NCI-H82 treated with DMSO at 0.1 percent for 48 hours (cell line): Measurements from ENCODE around the gene STRC.
"Not testable (repeated sequence)": the region's sequence is repeated elsewhere in the genome, so short reads cannot be mapped to it uniquely, and the experiment has no call there.

Experiments
- DNase-seq: peaks from one replicate; lab custom pipeline; 2025; ENCODE audit not compliant: unreplicated experiment; lab: John Stamatoyannopoulos, UW

The STRC gene

DNA sequence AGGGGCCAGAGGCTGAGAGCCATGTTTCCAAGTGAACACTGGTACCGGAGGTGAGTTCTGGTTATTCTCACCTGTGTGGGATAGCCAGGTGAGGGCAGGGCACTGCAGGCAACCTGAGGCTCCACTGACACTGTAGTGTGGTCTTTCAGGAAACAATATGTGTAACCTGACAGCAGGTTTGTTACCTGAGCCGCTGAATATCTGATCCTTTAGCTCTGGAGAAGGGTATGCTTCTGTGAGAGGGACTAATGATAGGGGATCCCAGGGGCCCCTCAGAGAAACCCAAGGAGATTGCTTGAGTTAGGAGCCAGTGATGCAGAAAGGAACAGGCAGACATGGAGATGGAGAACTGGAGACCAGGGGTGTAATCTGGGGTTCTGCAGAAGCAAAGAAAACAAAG, at the start of gene STRC:
TSS of gene STRC (minus strand) at position 101 of the 400 bp plus-strand sequence. CDS start at position 23, 78 bp downstream.
- DNase-seq: not testable (repeated sequence)

DNA sequence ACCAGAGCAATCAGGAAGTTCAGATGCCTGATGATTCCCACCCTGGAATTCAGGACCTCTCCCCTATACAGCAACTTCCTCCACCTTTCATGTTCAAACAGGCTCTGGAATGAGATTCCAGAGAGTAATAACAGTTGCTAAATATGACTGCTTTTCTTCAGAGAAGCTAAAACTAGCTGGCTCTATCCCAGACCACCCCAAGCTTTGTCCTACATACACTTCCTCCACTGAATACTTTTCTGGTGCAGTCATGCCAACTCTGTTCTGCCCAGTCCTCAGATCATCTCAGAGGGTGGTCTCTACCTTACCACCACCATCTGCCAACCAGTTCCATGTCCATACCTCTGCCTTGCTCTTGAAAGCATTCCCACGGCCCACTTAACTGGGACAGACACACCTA, 47.6 kb upstream of the STRC start:
- DNase-seq: not testable (repeated sequence)

DNA sequence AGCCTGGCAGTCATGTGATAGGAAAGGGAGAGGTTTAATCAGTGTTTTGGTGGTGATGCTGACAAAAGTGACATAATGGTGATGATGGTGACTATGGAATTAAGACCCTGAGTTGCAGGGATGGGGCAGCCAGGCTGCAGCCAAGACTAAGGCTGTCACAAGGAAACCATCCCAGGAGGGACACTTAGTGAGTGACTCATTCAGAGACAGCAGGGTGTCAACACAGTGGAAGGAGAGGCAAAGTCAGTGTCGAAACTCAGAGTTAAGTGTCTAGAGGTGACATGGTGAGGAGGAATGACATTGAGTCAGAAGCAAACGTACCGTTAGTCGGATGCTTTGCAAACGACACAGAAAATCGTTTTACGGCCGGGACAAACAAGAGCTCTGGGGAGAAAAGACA, 44.7 kb upstream of the STRC start:
- DNase-seq: not testable (repeated sequence)

DNA sequence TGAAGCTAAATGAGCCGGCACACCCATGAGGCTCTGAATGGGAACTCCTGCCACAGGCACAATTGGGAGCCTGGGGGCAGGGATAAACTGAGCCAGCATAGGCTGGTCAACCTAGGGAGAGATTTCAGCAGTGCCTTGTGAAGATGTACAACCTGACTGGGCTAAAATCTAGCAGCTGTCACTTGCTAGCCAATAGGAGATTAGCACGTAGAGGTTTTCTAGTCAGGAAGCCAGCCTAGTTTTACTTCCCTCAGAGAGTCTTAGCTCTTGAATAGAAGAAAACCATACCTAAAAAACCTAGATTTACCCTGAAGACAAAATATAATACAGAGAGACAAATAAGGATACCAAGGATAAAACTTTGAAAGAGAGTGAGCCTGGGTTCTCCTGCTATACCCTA, 43.7 kb upstream of the STRC start:
- not testable (repeated sequence) for DNase-seq

DNA sequence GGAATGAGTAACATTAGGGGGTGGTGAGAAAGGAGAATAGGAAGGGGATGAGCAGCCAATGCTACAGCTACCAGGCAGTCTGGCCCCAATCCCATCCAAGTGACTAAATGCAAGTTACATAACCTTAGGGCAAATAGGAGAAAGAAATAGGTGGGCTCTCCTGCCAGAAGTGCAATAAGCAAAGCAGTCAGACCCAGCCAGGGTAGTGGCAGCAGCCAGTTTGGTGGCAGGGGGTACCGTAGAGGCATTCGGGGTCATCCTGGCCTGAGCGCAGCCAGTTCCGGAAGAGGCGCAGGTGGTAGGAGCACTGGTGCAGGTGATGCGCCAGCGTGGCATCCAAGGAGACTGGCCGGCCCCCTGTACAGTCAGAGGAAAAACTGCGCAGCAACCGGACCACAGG, 41.1 kb upstream of the STRC start:
- DNase-seq: not testable (repeated sequence)

DNA sequence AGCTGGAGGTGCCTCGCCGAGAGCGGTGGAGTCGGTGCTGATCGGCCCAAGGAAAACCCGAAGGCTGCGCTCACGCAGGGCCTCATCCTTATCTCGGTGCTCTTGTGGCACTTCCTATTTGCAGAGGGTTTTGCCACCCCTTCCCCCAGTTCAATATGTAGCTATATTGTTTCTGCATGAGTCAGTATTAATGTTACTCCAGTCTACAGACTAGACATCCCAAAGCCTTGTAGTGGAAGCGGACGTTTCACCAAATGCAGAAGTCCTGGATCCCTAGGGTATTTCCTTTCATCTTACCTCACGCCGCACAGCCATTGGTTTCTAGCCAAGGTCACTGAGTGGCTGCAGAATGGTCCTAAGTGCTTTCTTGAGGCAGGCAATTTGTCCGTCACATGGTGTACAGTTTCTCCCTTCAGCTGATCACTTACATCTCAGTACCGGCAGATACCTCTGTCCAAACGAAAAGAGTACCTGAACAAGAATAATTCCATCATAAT, 30.9 kb upstream of the STRC start:
- DNase-seq: not testable (repeated sequence)

DNA sequence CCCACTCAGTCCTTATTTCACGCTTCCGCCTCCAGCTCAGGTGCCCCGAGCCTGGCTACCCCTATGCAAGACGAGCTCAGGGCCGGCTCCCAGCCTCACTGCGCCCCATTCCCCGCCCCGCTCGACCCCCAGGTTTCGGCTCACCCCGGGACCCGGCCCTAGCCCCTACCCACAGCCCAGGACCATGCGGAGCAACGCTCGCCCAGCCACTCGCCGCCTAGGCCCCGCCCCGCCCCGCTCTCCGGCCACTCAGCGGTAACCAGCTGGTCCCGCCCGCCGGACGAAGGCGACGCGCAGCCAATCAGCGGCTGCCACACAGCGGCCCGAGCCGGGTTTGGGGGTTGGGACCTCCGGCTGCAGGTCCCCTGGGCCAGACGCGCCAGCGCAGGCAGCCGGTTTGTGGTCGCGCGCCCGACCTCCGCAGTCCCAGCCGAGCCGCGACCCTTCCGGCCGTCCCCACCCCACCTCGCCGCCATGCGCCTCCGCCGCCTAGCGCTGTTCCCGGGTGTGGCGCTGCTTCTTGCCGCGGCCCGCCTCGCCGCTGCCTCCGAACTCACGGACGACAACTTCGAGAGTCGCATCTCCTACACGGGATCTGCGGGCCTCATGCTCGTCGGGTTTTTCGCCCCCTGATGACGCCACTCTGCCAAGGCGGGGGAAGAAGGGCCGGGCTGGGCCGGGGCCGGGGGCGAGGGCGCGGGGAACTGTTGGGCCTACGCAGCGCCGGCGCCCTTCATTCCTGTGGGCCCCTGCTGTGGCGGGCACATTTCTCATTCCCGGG, 30.2 kb upstream of the STRC start, which contains the start of gene CATSPER2:
TSS of gene CATSPER2 (minus strand) at position 196 of the 781 bp plus-strand sequence. CDS start 783 bp downstream, outside the sequence.
- DNase-seq: no peak

DNA sequence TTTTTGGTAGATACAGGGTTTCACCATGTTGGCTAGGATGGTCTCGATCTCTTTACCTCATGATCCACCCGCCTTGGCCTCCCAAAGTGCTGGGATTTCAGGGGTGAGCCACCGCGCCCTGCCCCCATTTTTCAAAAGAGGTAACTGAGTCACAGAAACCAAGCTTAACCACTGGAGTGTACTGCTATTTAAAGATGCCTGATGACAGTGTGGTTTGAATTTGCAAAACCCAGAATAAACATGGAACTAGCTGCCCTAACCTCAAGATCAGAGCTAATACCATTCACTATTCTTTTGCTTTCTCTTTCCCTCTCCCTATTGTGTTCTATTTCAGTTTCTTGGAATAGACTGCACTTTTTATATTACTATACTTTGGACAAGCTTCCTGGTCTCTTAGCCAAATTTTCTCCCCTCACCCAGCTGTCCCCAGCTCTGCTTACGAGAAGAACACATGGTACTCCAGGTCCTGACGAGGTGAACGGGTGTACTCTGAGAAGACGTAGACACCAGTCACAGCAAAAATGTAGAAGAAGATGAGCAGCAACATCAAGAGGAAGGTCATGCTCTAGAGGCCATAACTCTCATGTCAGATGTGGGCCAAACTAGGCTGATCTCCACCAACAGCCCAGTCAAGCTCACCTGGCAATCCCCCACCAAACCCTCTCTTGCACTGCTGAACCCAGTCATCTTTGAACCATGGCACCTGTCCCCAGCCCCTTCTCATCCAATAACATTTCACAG, 20.0 kb upstream of the STRC start:
- not testable (repeated sequence) for DNase-seq

DNA sequence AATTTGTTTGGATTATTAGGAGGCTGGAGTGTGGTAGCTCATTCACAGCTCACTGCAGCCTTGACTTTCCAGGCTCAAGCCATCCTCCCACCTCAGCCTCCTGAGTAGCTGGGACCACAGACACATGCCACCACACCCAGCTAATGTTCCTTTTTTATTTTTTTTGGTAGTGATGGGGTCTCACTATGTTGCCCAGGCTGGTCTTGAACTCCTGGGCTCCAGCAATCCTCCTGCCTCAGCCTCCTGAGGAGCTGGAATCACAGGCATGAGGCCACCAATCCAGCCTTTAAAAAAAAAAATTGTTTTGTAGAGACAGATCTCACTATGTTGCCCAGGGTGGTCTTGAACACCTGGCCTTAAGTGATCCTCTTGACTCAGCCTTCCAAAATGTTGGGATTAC, 8.3 kb upstream of the STRC start:
- not testable (repeated sequence) for DNase-seq

DNA sequence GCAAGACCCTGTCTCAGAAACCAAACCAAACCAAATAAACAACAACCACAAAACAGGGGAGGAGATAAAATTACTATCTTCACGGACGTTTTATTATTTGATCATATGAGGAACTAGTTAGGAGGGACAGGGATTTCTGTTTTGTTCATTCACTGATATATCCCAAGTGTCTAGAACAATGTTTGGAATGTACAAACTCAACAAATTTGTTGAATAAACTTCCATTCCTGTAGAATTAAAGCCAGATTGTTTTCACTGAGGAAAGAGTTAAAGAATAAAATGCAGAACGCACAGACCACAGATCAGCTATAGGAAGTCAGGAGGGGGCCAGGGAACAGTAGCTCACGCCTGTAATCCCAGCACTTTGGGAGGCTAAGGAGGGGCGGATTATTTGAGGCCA, 6.5 kb upstream of the STRC start:
- DNase-seq: no peak

DNA sequence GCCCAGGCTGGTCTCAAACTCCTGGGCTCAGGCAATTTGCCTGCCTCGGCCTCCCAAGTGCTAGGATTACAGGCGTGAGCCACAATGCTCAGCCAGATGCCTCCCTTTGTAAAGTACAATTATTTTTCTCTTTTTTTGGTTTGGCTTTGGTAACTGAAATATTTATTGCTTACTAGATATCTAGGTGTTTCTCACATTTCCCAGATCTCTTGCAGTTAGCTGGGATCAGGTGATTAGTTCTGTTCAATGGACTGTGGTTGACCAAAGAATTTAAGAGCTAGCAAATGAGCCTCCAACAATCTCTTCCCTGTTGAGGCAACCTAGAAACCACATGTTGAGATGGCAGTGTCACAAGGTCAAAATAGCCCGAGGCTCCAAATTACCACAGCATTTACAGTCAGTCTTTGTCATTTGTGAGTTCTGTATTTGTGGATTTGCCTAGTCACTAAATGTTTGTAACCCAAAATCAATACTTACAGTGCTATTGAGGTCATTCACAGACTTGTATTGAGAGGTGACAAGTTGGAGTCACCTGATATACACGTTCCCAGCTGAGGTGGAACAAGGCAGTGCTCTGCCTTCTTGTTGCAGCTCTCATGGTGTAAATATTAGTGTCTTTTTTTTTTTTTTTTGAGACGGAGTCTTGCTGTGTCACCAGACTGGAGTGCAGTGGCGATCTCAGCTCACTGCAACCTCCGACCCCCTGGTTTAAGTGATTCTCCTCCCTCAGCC, 3.6 kb upstream of the STRC start:
- not testable (repeated sequence) for DNase-seq

DNA sequence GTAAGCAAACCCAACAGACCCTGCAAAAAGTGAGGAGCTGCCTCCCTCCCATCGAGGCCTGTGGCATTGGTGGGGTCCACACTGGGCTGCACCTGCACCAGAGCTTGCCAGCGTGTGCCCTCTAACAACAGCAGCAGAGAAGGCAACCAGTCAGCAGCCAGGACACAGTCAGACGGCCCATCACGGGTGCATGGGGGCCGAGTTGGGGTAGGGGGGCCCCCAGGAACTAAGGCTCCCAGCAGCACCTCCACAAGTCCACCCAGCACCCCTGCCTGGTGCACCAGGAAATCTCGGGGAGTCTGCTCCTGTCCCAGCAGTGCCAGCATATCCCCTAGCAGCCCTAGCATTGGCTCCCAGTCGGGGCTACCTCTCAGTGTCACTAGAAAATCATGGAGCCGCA, 850 bp downstream of the STRC start:
- not testable (repeated sequence) for DNase-seq

DNA sequence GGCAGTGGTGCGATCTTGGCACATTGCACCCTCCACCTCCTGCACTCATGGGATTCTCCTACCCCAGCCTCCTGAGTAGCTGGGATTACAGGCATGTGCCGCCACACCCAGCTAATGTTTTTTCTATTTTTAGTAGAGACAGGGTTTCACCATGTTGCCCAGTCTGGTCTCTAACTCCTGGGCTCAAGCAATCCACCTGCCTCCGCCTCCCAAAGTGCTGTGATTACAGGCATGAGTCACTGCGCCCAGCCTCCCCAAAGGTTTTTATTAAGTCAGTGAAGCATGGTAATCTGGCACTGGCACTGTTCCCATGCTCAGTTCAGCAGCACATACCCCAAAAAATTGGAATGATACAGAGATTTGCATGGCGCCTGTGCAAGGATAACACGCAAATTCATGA, 16.4 kb downstream of the STRC start:
- not testable (repeated sequence) for DNase-seq

DNA sequence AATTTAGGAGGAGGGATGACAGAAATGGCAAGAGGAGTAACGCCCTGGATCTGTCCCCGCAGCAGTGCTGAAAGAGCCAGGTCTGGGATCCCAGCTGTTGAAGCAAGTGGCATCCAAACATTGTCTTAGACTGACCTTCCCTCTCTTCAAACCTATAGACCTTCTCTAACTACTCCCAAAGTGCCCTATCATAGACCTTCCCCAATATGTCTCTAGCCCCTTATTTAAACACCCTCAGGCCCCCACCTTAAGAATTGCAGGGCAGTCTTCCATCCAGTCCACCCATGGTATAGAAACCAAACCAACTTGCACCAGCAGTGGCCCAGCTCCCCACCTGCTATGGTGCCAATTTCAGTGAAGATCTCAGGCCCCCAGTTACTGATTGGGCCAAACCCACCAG, 18.4 kb downstream of the STRC start:
- not testable (repeated sequence) for DNase-seq

DNA sequence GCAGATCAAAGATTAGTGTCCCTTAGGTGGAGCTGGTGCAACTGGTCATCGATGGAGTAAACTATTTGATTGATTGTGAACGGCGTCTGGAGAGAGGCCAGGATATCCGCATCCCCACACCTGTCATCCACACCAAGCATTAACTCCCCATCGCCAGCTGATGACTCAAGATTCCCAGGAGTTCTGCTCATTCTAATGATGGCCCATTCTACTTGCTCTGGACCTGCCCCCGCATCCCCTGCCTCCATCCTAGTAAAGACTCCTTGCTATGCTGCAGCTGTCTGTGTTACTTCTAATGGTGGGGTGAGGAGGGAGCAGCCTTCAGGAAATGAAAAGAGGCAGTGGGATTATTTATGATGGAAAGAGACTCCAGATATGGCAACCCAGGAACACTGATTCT, 19.5 kb downstream of the STRC start:
- not testable (repeated sequence) for DNase-seq

DNA sequence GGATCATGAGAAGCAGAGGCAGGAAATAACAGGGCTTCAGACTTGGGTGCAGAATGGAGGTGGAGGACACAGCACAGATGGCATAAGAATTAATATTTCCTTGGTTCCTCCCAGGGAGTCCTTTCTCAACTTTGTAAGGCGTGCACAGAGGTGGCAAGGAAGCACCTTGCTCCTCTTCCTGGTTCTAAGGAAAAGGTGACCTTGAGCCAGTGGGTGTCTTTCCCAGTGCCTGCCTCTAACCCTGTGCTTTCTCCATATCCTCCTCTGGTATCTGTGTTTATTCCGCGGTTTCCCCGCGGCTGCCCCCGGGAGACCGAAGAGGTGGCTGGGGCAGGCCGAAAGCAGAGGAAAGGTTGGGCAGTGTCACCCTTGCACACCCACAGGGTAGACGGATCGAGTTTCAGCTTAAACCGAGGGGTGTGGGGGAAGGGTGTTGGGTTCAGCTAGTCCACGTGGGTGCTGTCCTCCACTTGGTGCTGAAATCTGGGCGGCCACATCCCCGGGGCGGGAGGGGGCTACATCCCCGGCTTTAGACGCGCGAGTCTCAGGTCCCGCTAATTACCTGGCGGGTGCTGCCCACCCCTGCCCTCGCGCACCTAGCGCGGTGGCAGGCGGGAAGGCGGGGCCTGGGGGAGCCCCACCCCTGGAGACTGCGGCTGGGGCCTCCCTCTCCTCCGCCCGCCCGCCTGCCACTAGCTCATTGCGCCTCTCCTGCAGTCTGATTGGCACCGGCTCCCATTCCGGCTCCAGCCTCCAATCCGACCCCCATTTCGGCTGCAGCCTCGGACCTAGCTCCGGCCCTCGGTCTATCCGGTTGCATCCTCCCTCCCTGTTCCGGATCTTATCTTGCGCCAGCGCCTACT, 25.0 kb downstream of the STRC start, which contains the start of gene CKMT1B:
TSS of gene CKMT1B (plus strand) at position 700 of the 863 bp plus-strand sequence. CDS start 192 bp downstream, outside the sequence.
- DNase-seq: not testable (repeated sequence)

DNA sequence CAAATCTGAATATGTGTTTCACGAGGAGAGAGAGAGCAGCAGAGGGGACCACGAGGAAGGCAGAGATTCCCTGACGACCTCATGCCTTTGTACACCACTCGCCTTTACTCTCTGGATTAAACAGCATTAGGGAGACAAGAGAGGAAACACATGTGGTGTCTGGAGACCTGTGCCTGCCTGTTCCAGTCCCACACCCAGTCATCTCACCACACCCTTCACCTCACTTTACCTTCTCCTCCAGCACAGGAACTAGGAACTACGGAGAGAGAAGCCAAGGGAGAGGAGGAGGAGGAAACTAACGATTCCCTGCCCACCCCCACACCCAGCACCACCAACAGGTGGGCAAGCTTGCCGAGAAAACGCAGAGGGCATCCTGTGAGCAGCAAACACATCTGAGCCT, 25.8 kb downstream of the STRC start:
- DNase-seq: not testable (repeated sequence)

DNA sequence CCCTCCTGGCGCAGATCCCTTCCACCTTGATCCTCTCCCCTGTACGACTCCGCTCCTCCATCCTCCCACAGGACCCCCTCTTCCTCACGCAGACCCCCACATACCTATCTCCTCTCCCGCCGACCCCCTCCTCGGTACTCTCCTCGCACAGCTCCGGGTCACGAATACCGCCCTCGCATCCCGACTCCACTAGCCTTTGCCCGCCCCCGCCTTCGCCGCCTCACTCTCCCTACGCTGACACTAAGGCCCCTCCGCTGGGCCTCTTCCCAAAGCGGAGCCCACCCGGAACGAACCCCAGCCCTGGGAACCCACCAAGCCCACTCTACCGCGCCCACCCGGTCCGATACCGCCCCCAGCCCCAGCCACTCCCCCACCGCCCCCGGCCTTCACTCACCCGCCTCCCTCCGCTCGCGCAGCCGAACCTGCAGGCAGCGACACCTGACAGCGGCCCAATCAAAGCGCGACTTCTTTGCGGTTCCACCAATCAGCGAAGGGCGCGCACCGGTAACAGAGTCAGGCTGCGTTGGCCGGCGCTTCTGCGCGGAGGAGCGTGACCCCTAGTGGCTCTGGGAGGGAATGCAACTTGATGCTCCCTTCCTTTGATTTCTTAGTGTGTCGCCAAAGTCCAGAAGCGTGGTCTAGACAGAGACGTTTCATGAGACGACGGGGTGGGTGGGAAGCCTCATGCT, 28.7 kb downstream of the STRC start, which contains the start of gene PPIP5K1:
TSS of gene PPIP5K1 (minus strand) at position 431 of the 689 bp plus-strand sequence. CDS start 5,704 bp downstream, outside the sequence.
- not testable (repeated sequence) for DNase-seq

DNA sequence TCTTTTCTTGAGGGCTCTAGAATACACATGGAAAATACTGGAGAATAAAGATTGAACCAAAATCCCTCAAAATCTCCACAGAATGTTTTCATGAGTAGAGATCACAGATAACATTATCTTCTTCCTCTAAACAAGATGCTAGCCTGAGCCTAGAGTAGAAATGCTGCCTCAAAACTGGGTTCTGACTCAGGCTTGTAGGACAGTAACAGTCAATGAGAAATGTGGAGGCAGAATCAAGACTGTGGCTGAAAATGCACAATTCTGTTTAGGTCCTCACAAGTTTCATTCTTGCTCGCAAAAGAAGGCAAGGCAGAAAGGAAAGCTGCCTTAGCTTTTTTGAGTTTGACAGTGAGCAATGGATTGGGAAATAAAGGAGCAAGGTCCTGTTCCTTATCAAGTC, 44.0 kb downstream of the STRC start:
- DNase-seq: not testable (repeated sequence)
